H9 (cell line): ENCODE results near the gene RBFOX1. TPM values are rescaled to one million over a fixed set of nuclear protein-coding genes. Genes with fewer than 3 reads are reported as not detected.

ENCODE experiments used
- DNase-seq: peaks from one replicate; pipeline ENCODE4 v3.0.0-alpha.2; 2017
- H2AFZ ChIP-seq: one replicate; pipeline ENCODE4 v1.6.1; 2013; ENCODE audit warnings: mild to moderate bottlenecking, low read length, control low read depth, moderate library complexity
- H2AK5ac ChIP-seq: 2 replicates; pipeline ENCODE4 v1.6.1; 2013; ENCODE audit warnings: low read length, control low read depth, mixed read lengths; ENCODE audit not compliant: insufficient read length
- H2BK120ac ChIP-seq: one replicate; pipeline ENCODE4 v1.6.1; 2013; ENCODE audit warnings: low read depth, mild to moderate bottlenecking, low read length, control low read depth, inconsistent platforms; ENCODE audit not compliant: poor library complexity, severe bottlenecking
- H2BK12ac ChIP-seq: 2 replicates; pipeline ENCODE4 v1.6.1; 2013; ENCODE audit warnings: low read length, control low read depth, mixed read lengths, low read depth; ENCODE audit not compliant: insufficient read length
- H2BK15ac ChIP-seq: 2 replicates; pipeline ENCODE4 v1.6.1; 2013; ENCODE audit warnings: low read depth, low read length, control low read depth
- H2BK20ac ChIP-seq: one replicate; pipeline ENCODE4 v1.6.1; 2013; ENCODE audit warnings: low read depth, mild to moderate bottlenecking, low read length, control low read depth, inconsistent platforms; ENCODE audit not compliant: poor library complexity, severe bottlenecking
- H2BK5ac ChIP-seq: 2 replicates; pipeline ENCODE4 v1.6.1; 2013; ENCODE audit warnings: low read length, control low read depth, mixed read lengths; ENCODE audit not compliant: insufficient read length
- H3K14ac ChIP-seq: 2 replicates; pipeline ENCODE4 v1.6.1; 2013; ENCODE audit warnings: low read length, control low read depth; ENCODE audit not compliant: insufficient read depth
- H3K18ac ChIP-seq: 2 replicates; pipeline ENCODE4 v1.6.1; 2013; ENCODE audit warnings: low read depth, mild to moderate bottlenecking, mixed read lengths, low read length, control low read depth; ENCODE audit not compliant: insufficient read length
- H3K23ac ChIP-seq: 2 replicates; pipeline ENCODE4 v1.6.1; 2013; ENCODE audit warnings: low read length, control low read depth, mixed read lengths, low read depth; ENCODE audit not compliant: insufficient read length
- H3K23me2 ChIP-seq: 2 replicates; pipeline ENCODE4 v1.6.1; 2013; ENCODE audit warnings: low read depth, mild to moderate bottlenecking, mixed read lengths, low read length, control low read depth; ENCODE audit not compliant: insufficient read length, poor library complexity, severe bottlenecking
- H3K27ac ChIP-seq: 2 replicates; pipeline ENCODE4 v1.5.1; 2013; ENCODE audit warnings: low read length, control low read depth, mixed read lengths, low read depth; ENCODE audit not compliant: insufficient read length
- H3K27me3 ChIP-seq: 2 replicates; pipeline ENCODE4 v1.6.1; 2013; ENCODE audit warnings: low read length, control low read depth, inconsistent platforms; ENCODE audit not compliant: insufficient read depth
- H3K4ac ChIP-seq: 2 replicates; pipeline ENCODE4 v1.6.1; 2013; ENCODE audit warnings: low read depth, mild to moderate bottlenecking, control low read depth, inconsistent platforms, low read length, moderate library complexity
- H3K4me1 ChIP-seq: 2 replicates; pipeline ENCODE4 v1.6.1; 2013; ENCODE audit warnings: low read length, control low read depth, inconsistent platforms; ENCODE audit not compliant: insufficient read depth
- H3K4me2 ChIP-seq: 2 replicates; pipeline ENCODE4 v1.6.1; 2013; ENCODE audit warnings: low read length, control low read depth, mixed read lengths; ENCODE audit not compliant: insufficient read length, insufficient read depth
- H3K56ac ChIP-seq: 2 replicates; pipeline ENCODE4 v1.6.1; 2013; ENCODE audit warnings: low read depth, mild to moderate bottlenecking, mixed read lengths, low read length, control low read depth; ENCODE audit not compliant: insufficient read length
- H3K79me1 ChIP-seq: 2 replicates; pipeline ENCODE4 v1.6.1; 2013; ENCODE audit warnings: low read depth, mild to moderate bottlenecking, moderate library complexity, low read length, control low read depth, inconsistent platforms; ENCODE audit not compliant: insufficient read depth, poor library complexity, severe bottlenecking
- H3K79me2 ChIP-seq: 2 replicates; pipeline ENCODE4 v1.6.1; 2013; ENCODE audit warnings: low read length, control low read depth, inconsistent platforms; ENCODE audit not compliant: insufficient read depth
- H3K9ac ChIP-seq: 2 replicates; pipeline ENCODE4 v1.6.1; 2013; ENCODE audit warnings: low read length, control low read depth, mixed read lengths; ENCODE audit not compliant: insufficient read length; ENCODE audit errors: extremely low read depth
- H3K9me3 ChIP-seq: one replicate; pipeline ENCODE4 v1.6.1; 2013; ENCODE audit warnings: low read depth, low read length, inconsistent platforms; ENCODE audit not compliant: control insufficient read depth
- H3T11ph ChIP-seq: one replicate; pipeline ENCODE4 v1.6.1; 2013; ENCODE audit warnings: mild to moderate bottlenecking, low read length, control low read depth, inconsistent platforms
- H4K20me1 ChIP-seq: one replicate; pipeline ENCODE4 v1.6.1; 2013; ENCODE audit not compliant: control insufficient read depth, insufficient read length, insufficient read depth
- H4K5ac ChIP-seq: 2 replicates; pipeline ENCODE4 v1.6.1; 2013; ENCODE audit warnings: low read depth, mild to moderate bottlenecking, mixed read lengths, low read length, control low read depth; ENCODE audit not compliant: insufficient read length
- H4K8ac ChIP-seq: replicated peaks from 2 replicates; pipeline ENCODE4 v1.6.1; 2013; ENCODE audit warnings: low read length, control low read depth, mixed read lengths, low read depth; ENCODE audit not compliant: insufficient read length
- H4K91ac ChIP-seq: 2 replicates; pipeline ENCODE4 v1.6.1; 2013; ENCODE audit warnings: low read depth, mild to moderate bottlenecking, moderate library complexity, mixed read lengths, low read length, control low read depth; ENCODE audit not compliant: insufficient read length
- H3K27ac Mint-ChIP-seq, 3 experiments: 2 replicates in 2 of 3; 3 replicates in 1 of 3; pipeline ENCODE4 v1.8.0; 2020 to 2021; ENCODE audit warnings: mixed read lengths in 3 of 3, mild to moderate bottlenecking in 1 of 3, moderate library complexity in 1 of 3
- H3K27me3 Mint-ChIP-seq: 2 replicates; pipeline ENCODE4 v1.8.0; 2021; ENCODE audit warnings: low read depth, mild to moderate bottlenecking, moderate library complexity, mixed read lengths
- H3K36me3 Mint-ChIP-seq, 3 experiments: 2 replicates in 2 of 3; 3 replicates in 1 of 3; pipeline ENCODE4 v1.8.0; 2020 to 2021; ENCODE audit warnings: low read depth in 3 of 3, mixed read lengths in 3 of 3; ENCODE audit not compliant: insufficient read depth in 1 of 3
- H3K4me1 Mint-ChIP-seq, 2 experiments: 2 replicates each; pipeline ENCODE4 v1.8.0; 2020; ENCODE audit warnings: mixed read lengths in 2 of 2
- H3K4me3 Mint-ChIP-seq, 2 experiments: 2 replicates in 1 of 2; 3 replicates in 1 of 2; pipeline ENCODE4 v1.8.0; 2020 to 2021; ENCODE audit warnings: mild to moderate bottlenecking in 2 of 2, mixed read lengths in 2 of 2, moderate library complexity in 1 of 2
- H3K9me3 Mint-ChIP-seq, 2 experiments: 2 replicates in 1 of 2; 3 replicates in 1 of 2; pipeline ENCODE4 v1.8.0; 2020; ENCODE audit warnings: mild to moderate bottlenecking in 2 of 2, mixed read lengths in 2 of 2, moderate library complexity in 1 of 2
- WGBS: extraction: QIAGEN DNeasy Blood & Tissue Kit; methylation state at CpG from one replicate; pipeline ENCODE4 v1.1.7; 2013; ENCODE audit warnings: missing lambda C conversion rate, low lambda C conversion rate, mixed read lengths; ENCODE audit not compliant: insufficient read length; ENCODE audit errors: extremely low coverage; 5-methylcytosine and 5-hydroxymethylcytosine counted together
- total RNA-seq: library from RNA; stranded (reverse); gene quantifications from 2 replicates; pipeline ENCODE4 v1.2.1, GENCODE V29; 2021
- TF ChIP-seq, protein P1 (sequence below): fragments of 200-600 bp; sonication (generic); conservative IDR thresholded peaks from 3 replicates; pipeline ENCODE4 v1.8.0; 2021; ENCODE audit warnings: antibody characterized with exemption, mild to moderate bottlenecking

RBFOX1 gene
- total RNA-seq, 1 experiment from 2014 or later = 2.0 TPM

DNA sequence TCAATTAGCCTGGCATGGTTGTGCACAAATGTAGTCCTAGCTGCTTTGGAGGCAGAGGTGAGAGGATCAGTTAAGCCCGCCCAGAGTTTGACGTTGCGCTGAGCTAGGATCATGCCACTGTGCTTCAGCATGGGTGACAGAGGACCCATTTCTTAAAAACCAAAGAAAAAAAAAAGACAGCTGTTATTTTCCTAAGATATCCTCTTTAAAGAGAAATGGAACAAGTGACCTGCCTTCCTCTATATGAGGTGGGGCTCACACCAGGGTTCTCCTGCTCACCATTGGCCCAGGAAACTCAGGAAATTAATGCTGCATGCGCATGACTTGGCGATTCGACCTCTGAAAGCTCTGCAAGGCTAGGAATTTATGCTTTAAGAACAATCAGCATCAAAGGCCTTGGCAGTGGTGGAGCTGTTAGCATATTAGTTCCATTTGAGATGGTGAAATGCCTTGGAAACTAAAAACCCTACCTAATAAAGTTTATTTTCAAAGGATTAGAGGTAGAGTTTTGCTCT lies 108.3 kb downstream of the RBFOX1 start:
- H3K14ac ChIP-seq = no peak overlapping the region
- no peaks in the 10 kb centered on the region for H3K79me1 ChIP-seq
- H3K4me2 ChIP-seq = no peak overlapping the region
- no peaks in the 10 kb centered on the region for H3K9me3 ChIP-seq
- Mint-ChIP-seq H3K4me3 (peak overlapping the region in 1 of 2 experiments; percentile 28; a peak in 1 of 5 replicates), H3K9me3 (no peaks in the 10 kb centered on the region), H3K27me3 (no peaks in the 10 kb centered on the region; the same call in 1 of the 2 replicates), H3K27ac (peak overlapping the region in 1 of 3 experiments; percentile 92; a peak in 3 of 7 replicates), H3K36me3 (no peaks in the 10 kb centered on the region), H3K4me1 (peaks cover 35 to 42% of the 10 kb centered on the region in 2 experiments)
- no peaks in the 10 kb centered on the region for H3K79me2 ChIP-seq
- no peak overlapping the region for H3K23ac ChIP-seq
- WGBS = no CpG with 5 or more reads among the region's 6 CpGs
- H3K56ac ChIP-seq = no peak overlapping the region
- H2AK5ac ChIP-seq = no peak overlapping the region
- peak; percentile 50 for DNase-seq
- no peaks in the 10 kb centered on the region for H3K23me2 ChIP-seq
- H2BK20ac ChIP-seq = no peak overlapping the region
- no peaks in the 10 kb centered on the region for H4K20me1 ChIP-seq
- no peak overlapping the region for H2BK15ac ChIP-seq
- no peak overlapping the region for H4K91ac ChIP-seq
- H2BK120ac ChIP-seq = no peak overlapping the region
- H3K27ac ChIP-seq = peak overlapping the region; percentile 3
- H4K5ac ChIP-seq = no peak overlapping the region
- no peaks in the 10 kb centered on the region for H3K27me3 ChIP-seq
- no peak overlapping the region for H3T11ph ChIP-seq
- no peak overlapping the region for H3K18ac ChIP-seq
- no peak overlapping the region for H4K8ac ChIP-seq
- H3K4ac ChIP-seq = no peak overlapping the region
- TF ChIP-seq, protein P1, sequence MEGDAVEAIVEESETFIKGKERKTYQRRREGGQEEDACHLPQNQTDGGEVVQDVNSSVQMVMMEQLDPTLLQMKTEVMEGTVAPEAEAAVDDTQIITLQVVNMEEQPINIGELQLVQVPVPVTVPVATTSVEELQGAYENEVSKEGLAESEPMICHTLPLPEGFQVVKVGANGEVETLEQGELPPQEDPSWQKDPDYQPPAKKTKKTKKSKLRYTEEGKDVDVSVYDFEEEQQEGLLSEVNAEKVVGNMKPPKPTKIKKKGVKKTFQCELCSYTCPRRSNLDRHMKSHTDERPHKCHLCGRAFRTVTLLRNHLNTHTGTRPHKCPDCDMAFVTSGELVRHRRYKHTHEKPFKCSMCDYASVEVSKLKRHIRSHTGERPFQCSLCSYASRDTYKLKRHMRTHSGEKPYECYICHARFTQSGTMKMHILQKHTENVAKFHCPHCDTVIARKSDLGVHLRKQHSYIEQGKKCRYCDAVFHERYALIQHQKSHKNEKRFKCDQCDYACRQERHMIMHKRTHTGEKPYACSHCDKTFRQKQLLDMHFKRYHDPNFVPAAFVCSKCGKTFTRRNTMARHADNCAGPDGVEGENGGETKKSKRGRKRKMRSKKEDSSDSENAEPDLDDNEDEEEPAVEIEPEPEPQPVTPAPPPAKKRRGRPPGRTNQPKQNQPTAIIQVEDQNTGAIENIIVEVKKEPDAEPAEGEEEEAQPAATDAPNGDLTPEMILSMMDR = no peak
- no peak overlapping the region for H2BK5ac ChIP-seq
- H3K4me1 ChIP-seq = peaks cover 17% of the 10 kb centered on the region; the same call in 1 of the 2 replicates
- H2AFZ ChIP-seq = no peak overlapping the region
- no peak overlapping the region for H3K9ac ChIP-seq
- no peak overlapping the region for H2BK12ac ChIP-seq
